Thyroid gland (tissue), 4 donors: ENCODE results near the gene DTX1.

ENCODE experiments used
- CTCF ChIP-seq, 6 experiments: fragments of 200-600 bp in 3 of 6; fragments of 450-650 bp in 3 of 6; sonication (generic) in 3 of 6; IDR thresholded peaks; one replicate each; pipeline ENCODE4 v1.5.1; 2016 to 2019; ENCODE audit warnings: antibody characterized with exemption in 6 of 6, mild to moderate bottlenecking in 2 of 6, inconsistent platforms in 1 of 6, moderate library complexity in 1 of 6
- POLR2A ChIP-seq, 2 donors: fragments of 450-650 bp; IDR thresholded peaks; one replicate each; pipeline ENCODE4 v1.6.1; 2017; ENCODE audit warnings: antibody characterized with exemption in 2 of 2, mild to moderate bottlenecking in 2 of 2, moderate library complexity in 1 of 2

DNA sequence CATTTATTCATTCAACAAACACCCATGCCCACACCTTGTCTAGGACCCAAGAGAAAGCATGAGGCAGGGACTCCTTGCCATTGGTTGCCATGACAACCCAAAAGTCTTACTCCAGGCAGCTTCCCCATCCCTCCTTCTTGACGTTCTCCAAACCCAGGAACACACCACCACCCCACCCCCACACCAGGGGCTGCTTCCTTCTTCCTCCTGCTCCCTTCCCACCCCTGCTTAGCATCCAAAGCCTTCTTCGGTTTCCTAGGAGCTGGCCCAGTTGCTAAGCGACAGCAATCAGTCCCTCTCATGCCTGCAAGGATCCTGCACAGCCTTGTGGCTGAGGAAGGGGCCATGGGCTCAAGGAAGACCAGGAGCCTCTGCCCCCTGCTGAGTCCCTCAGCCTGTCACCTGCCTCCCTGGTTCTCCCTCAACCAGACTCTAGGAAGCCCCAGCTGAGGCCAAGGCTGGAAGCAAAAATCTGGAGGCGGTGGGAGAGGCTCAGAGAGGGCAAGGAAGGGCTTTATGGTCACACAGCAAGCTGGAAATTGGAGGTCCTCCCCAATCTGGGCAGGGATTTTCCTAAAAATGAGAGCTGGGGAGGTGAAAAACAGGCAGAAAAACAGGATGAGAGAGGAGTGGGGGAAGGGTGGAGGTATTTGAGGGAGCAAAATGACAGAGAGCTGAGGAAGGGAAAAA lies 63.6 kb downstream of the DTX1 start:
- TF ChIP-seq CTCF (IDR thresholded peaks at IDR 0.05), result no peak
- no peak for TF ChIP-seq POLR2A (IDR thresholded peaks at IDR 0.05)
